Gastrocnemius medialis (tissue), 4 donors: ENCODE measurements around the gene TTLL5. TPM values are rescaled to one million over a fixed set of nuclear protein-coding genes. Genes with fewer than 3 reads are reported as not detected.
A peak's percentile ranks its signal among the peaks of the same experiment; 100 is the strongest.

Experiments used
- ATAC-seq, 2 donors: fragments of 150-250 bp; one replicate each; pipeline ENCODE4 v1.9.1; 2016
- DNase-seq, 2 donors: peaks; one replicate each; pipeline ENCODE4 v3.0.0-alpha.2; 2019
- H3K27ac ChIP-seq, 4 donors: fragments of 200-600 bp; sonication (generic); 1 replicate in 1 of 4; 2 replicates in 3 of 4; pipeline ENCODE4 v1.5.1; 2016 to 2018; ENCODE audit warnings: mild to moderate bottlenecking in 2 of 4, moderate library complexity in 1 of 4
- H3K27me3 ChIP-seq, 3 donors: fragments of 200-600 bp; sonication (generic) in 2 of 3; 1 replicate in 1 of 3; 2 replicates in 2 of 3; pipeline versions ENCODE4 v1.5.1 to v1.6.0; 2016 to 2019; ENCODE audit warnings: mild to moderate bottlenecking in 1 of 3, moderate library complexity in 1 of 3
- H3K36me3 ChIP-seq, 2 donors: fragments of 200-600 bp; sonication (generic) in 1 of 2; one replicate each; pipeline ENCODE4 v1.5.1; 2017 to 2018
- H3K4me1 ChIP-seq, 2 donors: fragments of 200-600 bp; sonication (generic) in 1 of 2; one replicate each; pipeline ENCODE4 v1.5.1; 2016 to 2017; ENCODE audit warnings: mild to moderate bottlenecking in 2 of 2
- H3K4me3 ChIP-seq, 4 donors: fragments of 200-600 bp; sonication (generic) in 3 of 4; 1 replicate in 1 of 4; 2 replicates in 3 of 4; pipeline ENCODE4 v1.5.1; 2016 to 2019; ENCODE audit warnings: mild to moderate bottlenecking in 2 of 4
- H3K9me3 ChIP-seq, 3 donors: fragments of 200-600 bp; sonication (generic) in 2 of 3; 1 replicate in 1 of 3; 2 replicates in 2 of 3; pipeline ENCODE4 v1.5.1; 2016 to 2019
- CTCF ChIP-seq, 5 experiments: fragments of 450-650 bp in 3 of 5; fragments of 200-600 bp in 2 of 5; sonication (generic) in 2 of 5; IDR thresholded peaks in 4 of 5; conservative IDR thresholded peaks in 1 of 5; 1 replicate in 4 of 5; 2 replicates in 1 of 5; pipeline ENCODE4 v1.5.1; 2016 to 2019; ENCODE audit warnings: antibody characterized with exemption in 5 of 5, mild to moderate bottlenecking in 3 of 5, moderate library complexity in 3 of 5
- POLR2A ChIP-seq, 2 donors: fragments of 450-650 bp; IDR thresholded peaks; one replicate each; pipeline ENCODE4 v1.6.1; 2017; ENCODE audit warnings: antibody characterized with exemption in 2 of 2, mild to moderate bottlenecking in 2 of 2, moderate library complexity in 2 of 2
- in situ Hi-C, 4 donors: fragments of 200-750 bp; cut with MboI; loops; one replicate each; pipeline versions ENCODE4 v1.15.0 to v1.8.0; 2017; ENCODE audit warnings: low sequenced_read_pairs in 4 of 4
- intact Hi-C: fragments of 100-400 bp; cut with DNase I; formaldehyde crosslinking; loops from one replicate; pipeline ENCODE4 v1.15.1; 2023; ENCODE audit warnings: low total_unique reads
- total RNA-seq, 4 donors: library from RNA; depleted of rRNA; stranded (reverse); fragments of >200 nt; gene quantifications; one replicate each; pipeline versions ENCODE4 v1.1.0 to v1.2.3, GENCODE V29; 2016

Gene TTLL5
- total RNA-seq, 4 donors from 2014 or later: 9.1 to 36.0 (median 16.4) TPM

- DNase-seq: no peak
- H3K4me3 ChIP-seq: no peak overlapping the region
- TF ChIP-seq CTCF (IDR thresholded peaks at IDR 0.05 in 4 of 5, conservative IDR thresholded peaks at IDR 0.05 in 1 of 5) (no peak), POLR2A (IDR thresholded peaks at IDR 0.05) (no peak)
- no peaks in the 10 kb centered on the region for H3K27me3 ChIP-seq
- ATAC-seq: no peak
- in situ Hi-C loops (no loop called here), intact Hi-C loops (no loop called here)
- H3K4me1 ChIP-seq: peaks cover 22 to 54% of the 10 kb centered on the region in 2 donors
- H3K27ac ChIP-seq: peak overlapping the region in 1 of 4 donors; percentile 80
- H3K9me3 ChIP-seq: no peaks in the 10 kb centered on the region
- H3K36me3 ChIP-seq: peaks cover 0 to 22% of the 10 kb centered on the region in 2 donors
These were observed 5.8 kb upstream of the TTLL5 start for GRCh38 chr14:75655235-75655634.

DNA sequence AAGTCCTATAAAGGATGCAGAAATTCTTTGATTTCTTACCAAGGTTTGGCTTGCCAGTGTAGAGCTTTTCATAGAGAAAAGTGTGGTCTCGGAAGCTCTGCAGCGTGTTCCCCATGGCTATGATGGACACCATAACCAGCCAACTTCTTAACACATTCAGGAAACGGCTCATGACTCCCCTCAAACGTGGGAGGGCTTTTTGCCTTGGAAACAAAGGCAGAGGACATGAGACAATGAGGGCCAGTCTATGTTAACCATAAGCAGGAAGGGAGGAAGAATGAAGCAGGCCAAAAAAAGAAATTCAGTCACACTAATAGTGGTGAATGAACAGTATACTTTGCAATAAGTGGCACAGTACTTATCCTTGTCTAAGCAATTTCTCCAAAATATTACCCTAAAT is 3.7 kb upstream of the TTLL5 start:
- in situ Hi-C loops: no loop called here
- TF ChIP-seq CTCF (IDR thresholded peaks at IDR 0.05 in 4 of 5, conservative IDR thresholded peaks at IDR 0.05 in 1 of 5): no peak
- TF ChIP-seq POLR2A (IDR thresholded peaks at IDR 0.05): no peak
- ATAC-seq (no peak), DNase-seq (no peak)
- Histone ChIP-seq H3K36me3 (peaks cover 0 to 1% of the 10 kb centered on the region in 2 donors), H3K27me3 (no peaks in the 10 kb centered on the region), H3K27ac (peak overlapping the region; percentile 70 to 80 (median 74)), H3K4me3 (no peak overlapping the region), H3K4me1 (peaks cover 30 to 60% of the 10 kb centered on the region in 2 donors), H3K9me3 (no peaks in the 10 kb centered on the region)
- intact Hi-C loops: no loop called here

DNA sequence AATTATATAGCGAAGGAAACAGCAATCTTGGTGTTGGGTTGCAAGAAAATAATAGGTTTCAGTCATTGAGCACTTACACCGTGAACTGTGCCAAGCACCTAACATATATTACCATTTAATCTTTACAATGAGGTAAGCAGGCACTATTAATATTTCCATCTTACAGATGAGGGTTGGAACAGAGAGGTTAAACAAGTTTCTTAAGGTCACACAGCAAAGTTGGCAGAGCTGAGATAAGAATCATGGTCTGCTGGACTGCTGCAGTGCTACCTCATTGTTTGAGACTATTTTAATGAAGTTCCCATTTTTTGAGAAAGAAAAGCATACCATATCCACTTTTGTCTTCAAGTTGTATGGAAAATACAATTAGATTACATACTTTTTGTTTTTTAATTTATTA is 2.1 kb upstream of the TTLL5 start:
- in situ Hi-C loops: no loop called here
- Histone ChIP-seq H3K4me3 (no peak overlapping the region), H3K27ac (peak overlapping the region in 3 of 4 donors; percentile 70 to 76 (median 71)), H3K4me1 (peaks cover 28 to 58% of the 10 kb centered on the region in 2 donors), H3K36me3 (no peaks in the 10 kb centered on the region), H3K27me3 (no peaks in the 10 kb centered on the region), H3K9me3 (no peaks in the 10 kb centered on the region)
- ATAC-seq (no peak), DNase-seq (no peak)
- intact Hi-C loops: no loop called here
- TF ChIP-seq CTCF (IDR thresholded peaks at IDR 0.05 in 4 of 5, conservative IDR thresholded peaks at IDR 0.05 in 1 of 5): no peak
- no peak for TF ChIP-seq POLR2A (IDR thresholded peaks at IDR 0.05)

GRCh38 chr14:75660238-75660629 is 812 bp upstream of the TTLL5 start:
- TF ChIP-seq CTCF (IDR thresholded peaks at IDR 0.05 in 4 of 5, conservative IDR thresholded peaks at IDR 0.05 in 1 of 5) (no peak), POLR2A (IDR thresholded peaks at IDR 0.05) (no peak)
- no peaks in the 10 kb centered on the region for H3K9me3 ChIP-seq
- in situ Hi-C loops: no loop called here
- H3K27ac ChIP-seq: peak overlapping the region; percentile 77 to 86 (median 82)
- intact Hi-C loops: loop anchor here (5.0 kb wide), 2 partner anchors 322 to 502 kb away; partner anchors contain the start of gene TGFB3
- no peaks in the 10 kb centered on the region for H3K36me3 ChIP-seq
- DNase-seq (no peak), ATAC-seq (no peak)
- H3K4me1 ChIP-seq: peaks cover 27 to 52% of the 10 kb centered on the region in 2 donors
- peak overlapping the region; percentile 72 to 98 (median 85) for H3K4me3 ChIP-seq
- H3K27me3 ChIP-seq: no peaks in the 10 kb centered on the region

GRCh38 chr14:75661499-75661814 is 411 bp downstream of the TTLL5 start:
- H3K27me3 ChIP-seq: no peaks in the 10 kb centered on the region
- intact Hi-C loops (loop anchor here (5.0 kb wide), 2 partner anchors 321 to 501 kb away; partner anchors contain the start of gene TGFB3), in situ Hi-C loops (no loop called here)
- H3K9me3 ChIP-seq: no peaks in the 10 kb centered on the region
- peaks cover 27 to 41% of the 10 kb centered on the region in 2 donors for H3K4me1 ChIP-seq
- H3K4me3 ChIP-seq: peak overlapping the region; percentile 72 to 98 (median 85)
- no peaks in the 10 kb centered on the region for H3K36me3 ChIP-seq
- ATAC-seq (peak in 1 of 2 donors; percentile 0), DNase-seq (no peak)
- TF ChIP-seq POLR2A (IDR thresholded peaks at IDR 0.05): no peak
- TF ChIP-seq CTCF (IDR thresholded peaks at IDR 0.05 in 4 of 5, conservative IDR thresholded peaks at IDR 0.05 in 1 of 5): no peak
- peak overlapping the region; percentile 77 to 86 (median 82) for H3K27ac ChIP-seq
